Stimulated activated CD4-positive, alpha-beta T cell treated with anti-CD3 and anti-CD28 coated beads, Interleukin-4, amount 100 ng/mL, for 48 hours (primary cell): ENCODE measurements around the gene SYTL2.

Experiments
- DNase-seq, 2 donors: peaks; one replicate each; pipeline ENCODE4 v3.0.0-alpha.2; 2020; ENCODE audit warnings: low read depth in 2 of 2

SYTL2 gene

GRCh38 chr11:85762226-85762625, 48.7 kb downstream of the SYTL2 start:
- no peak for DNase-seq

GRCh38 chr11:85759915-85760314, 51.0 kb downstream of the SYTL2 start:
- DNase-seq, result no peak

DNA sequence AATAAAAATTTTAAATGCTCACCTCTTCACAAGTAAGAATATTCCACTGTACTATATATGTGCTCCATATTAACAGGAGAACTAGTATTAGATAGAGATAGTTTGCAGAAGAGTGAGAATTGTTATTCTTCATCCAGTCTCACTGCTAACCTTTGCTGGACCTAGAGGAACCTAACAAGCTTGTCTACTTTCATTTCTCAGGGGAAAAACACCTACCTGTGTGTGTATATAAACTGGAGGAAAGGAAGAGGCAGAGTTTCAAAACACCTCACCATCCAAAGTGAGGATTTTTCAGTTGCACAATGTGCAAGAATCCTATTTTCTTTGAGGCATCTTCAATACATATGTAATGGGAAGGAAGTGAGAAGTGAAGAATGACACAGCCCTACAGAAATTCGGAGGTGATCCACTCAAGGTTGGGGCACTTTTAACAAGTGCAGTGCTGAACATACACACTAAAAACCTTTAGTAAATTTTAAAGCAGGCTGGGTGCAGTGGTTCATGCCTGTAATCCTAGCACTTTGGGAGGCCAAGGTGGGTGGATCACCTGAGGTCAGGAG, 52.4 kb downstream of the SYTL2 start:
- no peak for DNase-seq

- no peak for DNase-seq
These were observed 52.9 kb downstream of the SYTL2 start for GRCh38 chr11:85758026-85758425.

DNA sequence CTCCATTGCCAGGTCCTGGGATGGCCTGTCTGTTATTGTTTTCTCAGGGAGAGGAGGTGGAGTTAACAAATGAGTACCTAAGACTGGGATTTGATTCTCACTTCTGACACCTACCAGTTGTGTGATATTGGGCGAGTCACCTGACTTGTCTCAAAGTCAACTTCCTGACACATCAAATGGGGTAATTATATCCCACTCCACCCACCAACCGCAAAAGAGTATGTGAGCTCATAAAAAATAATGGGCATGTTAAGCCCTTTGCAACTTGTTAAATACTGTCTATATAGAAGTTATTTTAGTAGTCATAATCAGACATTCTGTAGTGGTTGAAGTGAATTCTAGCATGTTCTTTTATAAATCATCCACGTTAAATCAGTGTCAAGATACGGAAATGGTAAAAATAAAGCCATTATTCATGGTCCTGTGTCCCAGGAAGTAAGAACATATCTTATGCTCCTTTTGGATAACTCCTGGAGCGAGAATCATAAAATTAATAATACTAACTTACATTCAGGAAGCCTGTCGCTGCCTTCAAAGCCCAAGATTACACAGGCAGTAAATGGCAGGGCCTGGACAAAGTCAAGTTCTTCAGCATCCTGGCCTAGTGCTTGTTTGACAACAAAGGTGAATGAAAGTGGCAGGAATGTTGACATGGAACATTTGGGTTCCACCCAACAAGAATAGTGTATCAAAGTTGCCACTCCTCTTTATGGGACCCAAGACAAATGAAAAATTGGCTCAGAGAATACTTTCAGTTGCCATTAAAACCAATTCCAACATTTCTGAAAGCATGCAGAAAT, 54.3 kb downstream of the SYTL2 start:
- no peak for DNase-seq

GRCh38 chr11:85755701-85756100, 55.2 kb downstream of the SYTL2 start:
- no peak for DNase-seq

DNA sequence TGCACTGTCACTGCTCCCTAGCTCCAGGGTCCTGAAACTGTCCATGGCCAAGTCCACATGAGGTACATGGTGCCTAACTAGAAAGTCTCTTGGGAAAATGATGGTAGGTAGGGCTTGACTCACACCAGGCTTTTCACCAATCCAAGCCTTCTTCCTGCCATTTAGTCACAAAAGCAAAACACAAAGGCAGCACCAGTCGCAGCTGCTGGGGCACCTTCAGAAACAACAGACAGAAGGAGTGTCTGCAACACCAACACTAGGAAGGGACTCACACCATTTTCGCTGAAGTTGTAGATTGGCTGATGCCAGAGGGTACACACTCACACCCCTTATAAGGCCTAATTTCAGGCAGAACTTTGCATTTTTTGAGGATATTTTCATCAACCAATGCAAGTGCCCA, 55.7 kb downstream of the SYTL2 start:
- no peak for DNase-seq

GRCh38 chr11:85752890-85753581, 57.9 kb downstream of the SYTL2 start:
- DNase-seq, result peak; percentile 59 to 81

- DNase-seq, result no peak
These were observed 58.6 kb downstream of the SYTL2 start for GRCh38 chr11:85752201-85752889.

DNA sequence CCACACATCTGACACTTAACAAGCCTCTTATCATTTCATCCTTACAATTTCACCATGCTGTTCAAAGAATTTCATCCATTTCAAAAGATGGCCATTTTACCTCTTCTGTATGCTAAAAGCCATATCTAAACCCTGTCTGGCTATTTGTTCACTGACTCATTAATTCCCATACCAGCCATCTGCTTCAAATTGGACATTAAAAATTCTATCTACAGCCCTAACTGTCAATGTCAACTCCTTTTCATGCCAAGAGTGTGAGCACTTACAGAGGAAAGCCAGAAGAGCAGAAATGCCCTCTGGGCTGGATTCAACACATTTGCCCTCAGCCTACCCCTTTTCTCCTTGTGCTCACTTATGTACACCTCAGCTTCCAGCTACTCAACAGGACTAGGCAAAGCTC, 59.2 kb downstream of the SYTL2 start:
- no peak for DNase-seq

DNA sequence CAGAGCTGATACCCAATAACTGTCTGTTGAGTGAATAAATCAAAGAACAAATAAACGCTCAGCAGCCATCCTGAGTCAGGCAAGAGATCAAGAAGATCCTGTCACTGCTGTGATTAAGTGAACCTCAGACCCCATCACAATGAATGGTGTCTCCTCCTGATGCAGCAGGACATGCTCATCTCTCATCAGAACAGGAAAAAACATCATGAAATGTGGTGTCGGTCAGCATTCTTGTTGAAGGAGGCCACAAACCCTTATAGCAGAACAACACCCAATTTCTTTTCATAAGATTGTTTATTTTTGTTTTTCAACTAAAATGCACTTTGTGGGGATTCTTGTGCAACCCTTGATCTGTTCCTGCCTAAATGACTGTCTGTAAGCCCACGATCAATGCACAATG, 60.3 kb downstream of the SYTL2 start:
- DNase-seq, result no peak

DNA sequence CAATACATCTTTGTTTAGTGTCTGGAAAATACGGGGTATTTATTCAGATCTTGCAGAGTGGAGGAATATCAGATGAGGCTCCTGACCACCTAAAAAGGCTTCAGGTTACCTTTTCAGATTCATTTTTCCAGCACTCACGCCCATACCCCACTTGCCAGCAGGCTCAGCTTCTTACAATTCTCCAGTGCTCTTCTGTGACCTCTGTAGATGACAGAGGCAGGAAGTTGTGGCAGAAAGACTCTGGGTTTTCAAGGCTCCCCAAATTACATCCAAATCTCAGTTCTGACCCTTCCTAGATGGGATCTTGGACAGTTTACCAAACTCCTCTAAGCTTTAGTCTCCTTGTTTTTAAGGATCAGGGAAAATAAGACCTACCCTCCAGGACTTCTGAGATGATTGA, 61.1 kb downstream of the SYTL2 start:
- DNase-seq, result no peak

- DNase-seq, result no peak
These were observed 61.6 kb downstream of the SYTL2 start for GRCh38 chr11:85749287-85749834.

GRCh38 chr11:85748455-85748891, 62.5 kb downstream of the SYTL2 start:
- no peak for DNase-seq

- DNase-seq, result no peak
These were observed 64.3 kb downstream of the SYTL2 start for GRCh38 chr11:85746670-85747069.

GRCh38 chr11:85745626-85746025, 65.3 kb downstream of the SYTL2 start:
- DNase-seq, result no peak

DNA sequence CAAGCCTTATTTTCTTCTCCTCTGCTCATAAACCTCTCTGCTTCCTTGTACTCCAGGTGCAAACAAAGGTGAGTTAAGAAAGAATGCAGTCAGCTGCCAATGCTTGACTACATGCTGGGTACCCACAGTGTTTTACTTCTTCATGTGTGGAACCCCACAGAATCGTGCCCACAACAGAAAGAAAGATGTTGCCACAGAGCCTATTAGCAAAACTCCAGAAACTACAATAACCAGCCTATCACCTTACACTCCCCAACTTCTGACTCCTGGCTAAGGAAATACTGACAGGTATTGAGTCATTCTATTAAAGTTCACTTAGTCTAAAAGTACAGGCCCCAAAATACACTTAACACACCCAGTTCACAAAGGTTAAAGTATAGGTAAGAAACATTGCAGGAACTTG, 68.1 kb downstream of the SYTL2 start:
- no peak for DNase-seq

DNA sequence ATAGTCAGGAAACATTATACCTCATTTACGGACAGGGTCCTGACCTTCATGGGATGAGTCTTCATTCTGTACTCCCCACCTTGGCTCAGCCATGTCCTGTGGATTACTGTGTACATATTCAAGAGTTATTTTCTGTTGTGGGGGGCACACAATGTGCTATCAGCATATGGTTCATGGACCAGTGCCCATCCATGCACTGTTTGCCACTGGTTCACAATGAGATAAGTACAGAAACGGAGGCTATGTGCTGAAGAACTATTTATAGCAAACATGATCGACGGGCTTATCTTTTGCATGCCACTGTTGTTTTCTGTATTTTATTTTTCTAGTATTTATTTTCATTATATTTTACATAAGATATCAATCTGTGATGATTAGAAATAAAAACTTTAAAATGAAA, 68.6 kb downstream of the SYTL2 start:
- no peak for DNase-seq

- no peak for DNase-seq
These were observed 70.2 kb downstream of the SYTL2 start for GRCh38 chr11:85740481-85741400.

DNA sequence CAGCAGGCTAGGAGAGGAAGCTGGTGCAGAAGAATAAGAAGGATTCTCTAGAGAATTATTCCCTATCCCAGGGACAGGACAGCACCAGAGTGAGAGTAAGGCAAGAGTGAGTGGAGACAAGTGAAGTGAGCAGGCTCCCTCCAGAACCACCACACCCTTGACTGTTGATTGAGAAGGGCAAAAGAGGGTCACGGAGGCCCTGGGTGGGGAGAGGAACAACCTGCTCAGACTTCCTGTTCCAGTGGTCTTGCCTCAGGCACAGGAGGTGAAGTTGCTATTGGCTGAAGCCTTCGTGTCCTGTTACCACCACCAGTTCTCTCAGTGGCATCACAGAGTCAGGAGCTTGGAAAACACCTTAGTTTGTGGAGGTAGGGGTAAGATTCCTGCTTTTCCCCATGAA, 73.2 kb downstream of the SYTL2 start:
- no peak for DNase-seq

DNA sequence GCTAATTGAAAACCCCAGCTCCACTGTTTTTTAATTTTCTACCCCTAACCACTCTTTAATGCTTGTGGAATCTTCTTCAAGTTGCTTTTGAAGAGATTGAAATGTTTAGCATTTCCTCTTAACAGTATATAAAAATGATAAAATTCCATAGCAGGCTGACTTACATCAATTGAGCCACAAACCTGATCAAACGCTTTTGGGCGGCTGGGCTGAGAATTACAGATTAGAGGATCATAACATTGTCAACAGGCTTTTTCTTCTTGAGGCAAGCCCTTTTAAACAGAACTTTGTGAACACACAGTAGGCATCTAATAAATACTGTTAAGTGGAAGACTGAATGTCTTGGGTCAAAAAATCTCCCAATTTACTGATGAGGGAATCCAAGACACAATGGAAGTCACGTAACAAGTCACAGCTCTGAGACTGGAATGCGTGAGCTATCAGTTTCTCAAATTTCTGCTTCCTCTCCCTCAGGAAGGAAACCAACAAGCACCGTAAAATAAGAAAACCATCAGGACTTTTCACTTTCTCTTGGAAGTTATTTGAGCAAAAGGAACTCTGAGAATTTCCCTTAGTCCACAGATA, 75.0 kb downstream of the SYTL2 start:
- no peak for DNase-seq
